Heart right ventricle (tissue), 16 donors: ENCODE data around the gene ARAF. TPM values are rescaled to one million over a fixed set of nuclear protein-coding genes. Genes with fewer than 3 reads are reported as not detected.

Experiments used
- ATAC-seq, 8 donors: fragments of 200-7000 bp; cut with Tn5 transposase; one replicate each; pipeline ENCODE4 v1.9.1; 2020; ENCODE audit warnings: mild to moderate bottlenecking in 8 of 8, moderate library complexity in 8 of 8, moderate number of reproducible peaks in 1 of 8
- DNase-seq, 2 donors: peaks; one replicate each; pipeline ENCODE4 v3.0.0-alpha.2; 2020
- H3K27ac ChIP-seq, 10 donors: fragments of 200-600 bp; sonication (generic) in 2 of 10; one replicate each; pipeline versions ENCODE4 v1.5.0 to v1.8.0; 2020 to 2022; ENCODE audit warnings: mild to moderate bottlenecking in 3 of 10
- H3K27me3 ChIP-seq, 7 donors: fragments of 200-600 bp; one replicate each; pipeline ENCODE4 v1.8.0; 2021 to 2022; ENCODE audit warnings: mild to moderate bottlenecking in 2 of 7
- H3K36me3 ChIP-seq, 9 donors: fragments of 200-600 bp; sonication (generic) in 1 of 9; one replicate each; pipeline versions ENCODE4 v1.5.0 to v1.8.0; 2020 to 2022; ENCODE audit warnings: mild to moderate bottlenecking in 2 of 9
- H3K4me1 ChIP-seq, 9 donors: fragments of 200-600 bp; sonication (generic) in 1 of 9; one replicate each; pipeline versions ENCODE4 v1.5.0 to v1.8.0; 2020 to 2022; ENCODE audit warnings: mild to moderate bottlenecking in 4 of 9
- H3K4me3 ChIP-seq, 10 donors: fragments of 200-600 bp; sonication (generic) in 2 of 10; one replicate each; pipeline versions ENCODE4 v1.5.0 to v1.8.0; 2020 to 2022; ENCODE audit warnings: mild to moderate bottlenecking in 7 of 10, moderate library complexity in 2 of 10
- H3K9me3 ChIP-seq, 11 donors: fragments of 200-600 bp in 10 of 11; sonication (generic) in 2 of 11; one replicate each; pipeline versions ENCODE4 v1.5.0 to v1.8.0; 2013 to 2022; ENCODE audit warnings: mild to moderate bottlenecking in 2 of 11, control low read depth in 1 of 11, moderate library complexity in 1 of 11
- WGBS, 2 donors: extraction: QIAGEN DNeasy Blood & Tissue Kit; methylation state at CpG; one replicate each; pipeline ENCODE4 v1.1.7; 2013; ENCODE audit warnings: inconsistent platforms in 1 of 2; 5-methylcytosine and 5-hydroxymethylcytosine counted together
- intact Hi-C, 10 donors: fragments of 100-400 bp; cut with DNase I; formaldehyde crosslinking; loops; one replicate each; pipeline versions ENCODE4 v1.11.1 to v1.14.2; 2022
- polyA plus RNA-seq, 2 donors: library from polyadenylated mRNA; stranded (reverse); fragments of 200-250 nt; gene quantifications; one replicate each; pipeline ENCODE4 v1.2.3, GENCODE V29; 2013
- total RNA-seq, 10 donors: library from RNA; stranded (reverse); fragmentation: NEBNext Ultra II Directional in 3 of 10; extraction: Animal tissue kit (Norgen Biotek cat#: 25700) in 3 of 10; gene quantifications; one replicate each; pipeline versions ENCODE4 v1.2.1 to v1.2.4, GENCODE V29; 2021 to 2023
- TF ChIP-seq, protein P1 (sequence below), 9 donors: fragments of 200-600 bp; sonication (generic) in 2 of 9; IDR thresholded peaks; one replicate each; pipeline versions ENCODE4 v1.5.0 to v1.8.0; 2021 to 2022; ENCODE audit warnings: antibody characterized with exemption in 9 of 9, mild to moderate bottlenecking in 5 of 9, moderate library complexity in 1 of 9
- donor health status: Arrhythmogenic right ventricular cardiomyopathy.
- donor health status: ischemic (EF 13 %, LVEDD 7.1; RV severe dilation, severe dysfunction).
- donor health status: healthy with polysubstance abuse.
- donor health status: DM: no; HTN: yes; CAD: no.
- donor health status: DM: no; HTN: no; CAD: no.
- donor health status: ischemic (EF 25% LVEDD 6.9; RV normal size, moderate dysfunction).
- donor health status: ischemic (EF 25% LVEDD 5.7; RV mildly dilated, moderate dysfunction).
- donor health status: healthy.
- donor health status: DM: yes; HTN: yes; CAD: no.
- donor health status: Ischemic cardiomyopathy.
- donor health status: ischemic (EF 35%, LVEDD 5.7; RV mildly dilated, moderate dysfunction).
- donor health status: nonischemic (EF 11% LVEDD 7.7; RV severe dilation, severe dysfunction).
- donor health status: DM: yes; HTN: yes; CAD: no.
- donor health status: PGD.
- donor health status: ischemic (EF 29% LVEDD 5.4; RV normal size, mild dysfunction).
- donor health status: nonischemic (EF 23%, LVEDD 6.1; RV moderate dilation, normal function).

ARAF gene
- total and polyA plus RNA-seq, 12 donors, result 45.2 to 93.1 (median 77.3) TPM

DNA sequence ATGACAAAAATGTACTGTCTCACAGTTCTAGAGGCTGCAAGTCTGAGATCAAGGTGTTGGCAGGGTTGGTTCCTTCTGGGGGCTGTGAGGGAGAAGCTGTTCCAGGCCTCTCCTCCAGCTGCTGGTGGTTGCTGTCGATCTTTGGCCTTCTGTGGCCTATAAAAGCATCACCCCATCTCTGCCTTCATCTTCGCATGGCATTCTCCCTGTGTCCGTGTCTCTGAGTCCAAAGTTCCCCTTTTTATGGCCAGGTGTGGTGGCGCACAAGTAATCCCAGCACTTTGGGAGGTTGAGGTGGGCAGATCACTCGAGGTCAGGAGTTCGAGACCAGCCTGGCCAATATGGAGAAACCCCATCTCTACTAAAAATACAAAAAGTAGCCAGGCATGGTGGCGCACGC lies 31.5 kb upstream of the ARAF start:
- H3K36me3 ChIP-seq, result no peaks in the 10 kb centered on the region
- 92 to 95% methylated on average over 7 to 8 of the region's 8 CpGs for WGBS, 2 donors
- no peak for ATAC-seq

DNA sequence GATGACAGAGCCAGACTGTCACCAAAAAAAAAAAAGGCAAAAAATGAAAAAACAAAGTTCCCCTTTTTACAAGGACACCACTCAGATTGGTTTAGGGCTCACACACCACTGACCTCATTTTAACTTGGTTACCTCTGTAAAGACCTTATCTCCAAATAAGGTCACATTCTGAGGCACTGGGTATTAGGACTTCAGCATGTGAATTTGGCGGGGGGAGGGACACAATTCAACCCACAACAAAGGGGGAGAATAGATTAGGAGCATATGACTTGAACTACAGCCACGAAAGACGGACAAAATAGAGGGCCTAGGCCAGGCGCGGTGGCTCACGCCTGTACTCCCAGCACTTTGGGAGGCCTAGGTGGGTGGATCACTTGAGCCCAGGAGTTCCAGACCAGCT lies 31.0 kb upstream of the ARAF start:
- ATAC-seq (no peak), DNase-seq (no peak)
- TF ChIP-seq, protein P1, sequence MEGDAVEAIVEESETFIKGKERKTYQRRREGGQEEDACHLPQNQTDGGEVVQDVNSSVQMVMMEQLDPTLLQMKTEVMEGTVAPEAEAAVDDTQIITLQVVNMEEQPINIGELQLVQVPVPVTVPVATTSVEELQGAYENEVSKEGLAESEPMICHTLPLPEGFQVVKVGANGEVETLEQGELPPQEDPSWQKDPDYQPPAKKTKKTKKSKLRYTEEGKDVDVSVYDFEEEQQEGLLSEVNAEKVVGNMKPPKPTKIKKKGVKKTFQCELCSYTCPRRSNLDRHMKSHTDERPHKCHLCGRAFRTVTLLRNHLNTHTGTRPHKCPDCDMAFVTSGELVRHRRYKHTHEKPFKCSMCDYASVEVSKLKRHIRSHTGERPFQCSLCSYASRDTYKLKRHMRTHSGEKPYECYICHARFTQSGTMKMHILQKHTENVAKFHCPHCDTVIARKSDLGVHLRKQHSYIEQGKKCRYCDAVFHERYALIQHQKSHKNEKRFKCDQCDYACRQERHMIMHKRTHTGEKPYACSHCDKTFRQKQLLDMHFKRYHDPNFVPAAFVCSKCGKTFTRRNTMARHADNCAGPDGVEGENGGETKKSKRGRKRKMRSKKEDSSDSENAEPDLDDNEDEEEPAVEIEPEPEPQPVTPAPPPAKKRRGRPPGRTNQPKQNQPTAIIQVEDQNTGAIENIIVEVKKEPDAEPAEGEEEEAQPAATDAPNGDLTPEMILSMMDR (IDR thresholded peaks at IDR 0.05), result no peak
- Histone ChIP-seq H3K36me3 (no peaks in the 10 kb centered on the region), H3K9me3 (no peaks in the 10 kb centered on the region), H3K27ac (no peak overlapping the region), H3K4me3 (no peak overlapping the region), H3K27me3 (no peaks in the 10 kb centered on the region), H3K4me1 (no peaks in the 10 kb centered on the region)
- WGBS, 2 donors, result 96 to 98% methylated on average over 6 of the region's 6 CpGs
- intact Hi-C loops, result no loop called here

More for the DNA sequence above, 31.5 kb upstream of the ARAF start:
- no peak for DNase-seq
- Histone ChIP-seq H3K27me3 (peaks cover 0 to 3% (median 0%) of the 10 kb centered on the region in 7 donors), H3K4me3 (no peak overlapping the region), H3K9me3 (no peaks in the 10 kb centered on the region), H3K4me1 (no peaks in the 10 kb centered on the region), H3K27ac (no peak overlapping the region)
- intact Hi-C loops, result loop anchor here in 6 of 10 donors (10.0 kb wide), 2 partner anchors 145 to 155 kb away; partner anchors contain the start of gene ZNF157 (in 1 of the 6)
- TF ChIP-seq, protein P1 (IDR thresholded peaks at IDR 0.05), result no peak

DNA sequence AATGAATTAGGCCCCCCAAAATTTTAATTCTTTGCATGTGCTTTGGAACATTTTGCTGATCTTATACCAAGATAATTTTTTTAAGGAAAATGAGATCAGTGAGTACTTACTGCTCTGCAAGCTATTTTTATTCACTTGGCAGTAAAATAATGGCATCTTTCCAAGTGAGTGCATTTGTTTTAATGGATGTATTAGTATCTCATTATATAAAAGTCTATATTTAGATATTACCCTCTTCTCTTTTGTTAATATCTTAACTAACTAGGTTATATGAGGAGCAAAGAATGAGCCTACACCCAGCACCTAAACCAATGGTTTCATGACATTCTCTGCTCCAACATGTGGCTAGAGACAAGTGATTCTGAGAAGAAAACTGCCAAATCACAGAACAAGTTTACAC lies 21.1 kb upstream of the ARAF start:
- ATAC-seq (peak in 6 of 8 donors; percentile 4 to 66 (median 44)), DNase-seq (no peak)
- intact Hi-C loops, result loop anchor here in 3 of 10 donors (2.0 to 10.0 kb wide), 4 partner anchors 21 to 485 kb away; partner anchors contain the start of gene ARAF (in 1 of the 3)
- Histone ChIP-seq H3K36me3 (no peaks in the 10 kb centered on the region), H3K4me1 (peaks cover 0 to 25% (median 9%) of the 10 kb centered on the region in 9 donors), H3K4me3 (no peak overlapping the region), H3K27me3 (peaks cover 0 to 4% (median 0%) of the 10 kb centered on the region in 7 donors), H3K9me3 (no peaks in the 10 kb centered on the region), H3K27ac (peak overlapping the region in 7 of 10 donors; percentile 37 to 86 (median 82))
- TF ChIP-seq, protein P1 (IDR thresholded peaks at IDR 0.05), result no peak

DNA sequence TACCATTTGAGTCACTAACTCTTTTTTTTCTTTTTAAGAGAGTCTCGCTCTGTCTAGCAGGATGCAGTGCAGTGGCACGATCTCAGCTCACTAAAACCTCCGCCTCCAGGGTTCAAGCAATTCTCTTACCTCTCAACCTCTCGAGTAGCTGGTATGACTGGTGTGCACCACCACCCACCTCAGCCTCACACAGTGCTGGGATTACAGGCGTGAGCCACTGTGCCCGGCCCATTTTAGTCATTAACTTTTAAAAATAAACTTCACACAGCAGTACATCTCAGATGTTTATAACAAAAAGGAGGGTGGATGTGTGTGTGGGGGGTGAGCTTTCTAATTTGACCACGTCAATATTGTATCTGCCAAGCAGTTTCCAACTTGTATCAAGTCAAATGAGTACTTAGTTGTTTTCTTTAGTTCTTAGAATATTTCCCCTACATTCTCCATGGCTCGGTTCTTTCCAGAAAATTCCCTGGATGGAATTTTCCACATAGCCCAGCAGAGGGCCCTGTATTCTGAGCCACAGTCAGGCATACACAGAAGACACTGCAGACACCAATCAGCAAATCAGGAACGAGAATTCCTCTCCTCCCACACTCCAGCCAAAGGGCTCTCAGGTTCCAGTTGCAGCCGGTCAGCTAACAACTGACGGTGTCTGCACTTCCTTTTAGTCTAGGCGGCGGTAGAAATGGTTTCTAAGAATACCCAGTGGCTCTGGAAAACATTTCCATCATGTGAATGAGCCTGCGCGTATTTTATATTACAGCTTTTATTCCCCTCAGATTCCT lies 20.1 kb upstream of the ARAF start:
- whole genome bisulfite sequencing, 2 donors, result 19 to 21% methylated on average over 15 of the region's 15 CpGs
- no peaks in the 10 kb centered on the region for H3K9me3 ChIP-seq
- H3K27me3 ChIP-seq, result peaks cover 0 to 4% (median 0%) of the 10 kb centered on the region in 7 donors
- H3K4me1 ChIP-seq, result peaks cover 0 to 25% (median 9%) of the 10 kb centered on the region in 9 donors
- TF ChIP-seq, protein P1 (IDR thresholded peaks at IDR 0.05), result peak; percentile 22 to 72 (median 59)
- peak; percentile 93 to 99 (median 99) for ATAC-seq
- peak overlapping the region; percentile 34 to 86 (median 73) for H3K27ac ChIP-seq
- peak overlapping the region in 1 of 10 donors; percentile 12 for H3K4me3 ChIP-seq
- intact Hi-C loops, result loop anchor here in 3 of 10 donors (2.0 to 10.0 kb wide), 4 partner anchors 20 to 484 kb away; partner anchors contain the start of gene ARAF (in 1 of the 3)
- no peaks in the 10 kb centered on the region for H3K36me3 ChIP-seq
- DNase-seq, result peak; percentile 39 to 85
